Measurements from ENCODE around the gene GADD45GIP1. TPM values are rescaled to one million over a fixed set of nuclear protein-coding genes. Genes with fewer than 3 reads are reported as not detected.

Gene GADD45GIP1
- total RNA-seq, 6 experiments from 2014 or later = 7.7 to 29.3 (median 10.0) TPM

DNA sequence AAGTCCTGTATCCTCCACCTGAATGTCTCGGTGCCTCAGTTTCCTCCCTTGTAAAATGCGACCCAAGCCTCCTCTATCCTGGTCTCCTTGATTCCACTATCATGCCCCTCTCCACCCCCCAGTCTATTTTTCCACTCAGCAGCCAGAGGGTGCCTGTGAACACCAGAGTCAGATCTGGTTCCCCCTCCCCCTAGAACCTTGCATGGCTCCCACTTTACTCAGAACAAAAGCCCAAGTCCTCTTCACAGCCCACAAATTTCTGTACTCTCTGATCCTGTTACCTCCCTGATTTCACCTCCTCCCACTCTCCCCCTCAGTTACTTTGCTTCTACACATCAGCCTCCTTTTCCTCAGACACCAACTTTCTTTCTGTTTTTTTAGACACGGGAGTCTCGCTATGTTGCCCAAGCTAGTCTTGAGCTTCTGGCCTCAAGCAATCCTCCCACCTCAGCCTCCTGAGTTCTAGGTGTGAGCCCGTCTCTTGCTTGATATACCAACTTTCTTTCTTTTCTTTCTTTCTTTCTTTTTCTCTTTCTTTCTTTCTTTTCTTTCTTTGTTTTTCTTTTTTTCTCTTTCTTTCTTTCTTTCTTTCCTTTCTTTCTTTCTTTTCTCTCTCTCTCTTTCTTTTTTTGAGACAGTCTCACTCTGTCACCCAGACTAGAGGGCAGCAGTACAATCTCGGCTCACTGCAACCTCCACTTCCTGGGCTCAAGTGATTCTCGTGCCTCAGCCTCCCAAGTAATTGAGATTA lies 13.2 kb upstream of the GADD45GIP1 start:
- ATAC-seq (no peak), DNase-seq (no peak)
- H3K4me3 ChIP-seq = no peak overlapping the region
- no peaks in the 10 kb centered on the region for H3K27me3 ChIP-seq
- H3K9me3 ChIP-seq = no peaks in the 10 kb centered on the region
- intact Hi-C loops (cut with DNase I) = loop anchor here (10.0 kb wide), 2 partner anchors 285 to 295 kb away; no protein-coding TSS in a partner anchor
- no peak overlapping the region for H3K27ac ChIP-seq
- H3K36me3 ChIP-seq = no peaks in the 10 kb centered on the region
- WGBS (ENCODE audit: insufficient coverage, low coverage, low lambda C conversion rate, missing lambda C conversion rate) = 82% methylated on average over 5 of the region's 7 CpGs
- peaks cover 0 to 1% (median 0%) of the 10 kb centered on the region in 4 donors for H3K4me1 ChIP-seq
- TF ChIP-seq CTCF (IDR thresholded peaks at IDR 0.05) (no peak), POLR2A (IDR thresholded peaks at IDR 0.05) (no peak)

- peaks cover 0 to 5% (median 0%) of the 10 kb centered on the region in 4 donors for H3K4me1 ChIP-seq
Measured at GRCh38 chr19:12969292-12969988, 12.4 kb upstream of the GADD45GIP1 start, which contains the start of gene DAND5. DAND5 (plus strand) TSS chr19:12969576; CDS start chr19:12969661, 85 bp downstream.

GRCh38 chr19:12967907-12968306 lies 10.9 kb upstream of the GADD45GIP1 start:
- H3K27ac ChIP-seq = no peak overlapping the region
- ATAC-seq (no peak), DNase-seq (no peak)
- H3K36me3 ChIP-seq = no peaks in the 10 kb centered on the region
- WGBS (ENCODE audit: insufficient coverage, low coverage, low lambda C conversion rate, missing lambda C conversion rate) = 96% methylated on average over 4 of the region's 5 CpGs
- no peak for TF ChIP-seq POLR2A (IDR thresholded peaks at IDR 0.05)
- TF ChIP-seq CTCF (IDR thresholded peaks at IDR 0.05) = no peak
- intact Hi-C loops (cut with DNase I) = no loop called here
- no peaks in the 10 kb centered on the region for H3K9me3 ChIP-seq
- no peak overlapping the region for H3K4me3 ChIP-seq
- H3K27me3 ChIP-seq = no peaks in the 10 kb centered on the region
- H3K4me1 ChIP-seq = peaks cover 0 to 5% (median 0%) of the 10 kb centered on the region in 4 donors

More at GRCh38 chr19:12969292-12969988, 12.4 kb upstream of the GADD45GIP1 start, which contains the start of gene DAND5:
- intact Hi-C loops (cut with DNase I) = no loop called here
- Histone ChIP-seq H3K4me3 (no peak within 1 kb of the TSS), H3K27ac (no peak within 1 kb of the TSS), H3K27me3 (no peaks in the 10 kb centered on the region), H3K9me3 (no peaks in the 10 kb centered on the region), H3K36me3 (no peaks in the 10 kb centered on the region)
- ATAC-seq (peak in 2 of 4 donors; percentile 20 to 53), DNase-seq (no peak)
- TF ChIP-seq CTCF (IDR thresholded peaks at IDR 0.05) (no peak), POLR2A (IDR thresholded peaks at IDR 0.05) (no peak)
- no CpG with 5 or more reads among the region's 14 CpGs for WGBS (ENCODE audit: insufficient coverage, low coverage, low lambda C conversion rate, missing lambda C conversion rate)

GRCh38 chr19:12965812-12966135 lies 8.8 kb upstream of the GADD45GIP1 start:
- Histone ChIP-seq H3K36me3 (no peaks in the 10 kb centered on the region), H3K9me3 (no peaks in the 10 kb centered on the region), H3K27me3 (no peaks in the 10 kb centered on the region), H3K4me1 (peaks cover 0 to 5% (median 0%) of the 10 kb centered on the region in 4 donors), H3K27ac (no peak overlapping the region), H3K4me3 (peak overlapping the region in 2 of 3 donors; percentile 46 to 57)
- ATAC-seq = no peak
- intact Hi-C loops (cut with DNase I) = no loop called here
- 46% methylated on average over 8 of the region's 8 CpGs for WGBS (ENCODE audit: insufficient coverage, low coverage, low lambda C conversion rate, missing lambda C conversion rate)
- no peak for DNase-seq
- TF ChIP-seq POLR2A (IDR thresholded peaks at IDR 0.05) = no peak
- no peak for TF ChIP-seq CTCF (IDR thresholded peaks at IDR 0.05)

Measured in right lobe of liver (tissue), 6 donors.